ENCODE results near the gene SCUBE1.

Gene SCUBE1

GRCh38 chr22:43211941-43212433 lies 131.2 kb downstream of the SCUBE1 start:
- TF ChIP-seq CTCF (conservative IDR thresholded peaks at IDR 0.05; ENCODE audit: low read length) (no peak), EZH2phosphoT487 (IDR thresholded peaks at IDR 0.05; ENCODE audit: borderline replicate concordance) (no peak)
- H3K4me3 ChIP-seq (ENCODE audit: low read length, poor library complexity, severe bottlenecking) = no peak overlapping the region
- H3K9me3 ChIP-seq (ENCODE audit: insufficient read depth, low read depth, low read length) = no peaks in the 10 kb centered on the region
- H3F3A ChIP-seq (ENCODE audit: low read depth) = no peaks in the 10 kb centered on the region
- no peak overlapping the region for H3K4me2 ChIP-seq (ENCODE audit: low read depth, low read length, poor library complexity, severe bottlenecking)
- H2AFZ ChIP-seq (ENCODE audit: low read length) = no peak overlapping the region
- no peaks in the 10 kb centered on the region for H3K79me2 ChIP-seq (ENCODE audit: insufficient read depth, low read length)
- H3K9ac ChIP-seq (ENCODE audit: low read depth, low read length, poor library complexity, severe bottlenecking) = no peak overlapping the region
- no peaks in the 10 kb centered on the region for H3K4me1 ChIP-seq (ENCODE audit: insufficient read depth, low read length, poor library complexity, severe bottlenecking)
- no peaks in the 10 kb centered on the region for H3K36me3 ChIP-seq (ENCODE audit: insufficient read depth, low read length)
- H4K20me1 ChIP-seq (ENCODE audit: insufficient read depth, low read length, poor library complexity, severe bottlenecking) = no peaks in the 10 kb centered on the region
- no peaks in the 10 kb centered on the region for H3K27me3 ChIP-seq (ENCODE audit: insufficient read depth, low read length, poor library complexity, severe bottlenecking)
- no peaks in the 10 kb centered on the region for H3K9me2 ChIP-seq (replicated peaks; ENCODE audit: low read depth, low read length)

GRCh38 chr22:43210631-43211515 lies 132.3 kb downstream of the SCUBE1 start:
- Histone ChIP-seq H3K4me2 (ENCODE audit: low read depth, low read length, poor library complexity, severe bottlenecking) (no peak overlapping the region), H4K20me1 (ENCODE audit: insufficient read depth, low read length, poor library complexity, severe bottlenecking) (no peaks in the 10 kb centered on the region), H3K9me3 (ENCODE audit: insufficient read depth, low read depth, low read length) (no peaks in the 10 kb centered on the region), H3F3A (ENCODE audit: low read depth) (no peaks in the 10 kb centered on the region), H3K27me3 (ENCODE audit: insufficient read depth, low read length, poor library complexity, severe bottlenecking) (no peaks in the 10 kb centered on the region), H3K4me3 (ENCODE audit: low read length, poor library complexity, severe bottlenecking) (no peak overlapping the region), H3K79me2 (ENCODE audit: insufficient read depth, low read length) (no peaks in the 10 kb centered on the region), H3K9ac (ENCODE audit: low read depth, low read length, poor library complexity, severe bottlenecking) (no peak overlapping the region), H3K36me3 (ENCODE audit: insufficient read depth, low read length) (no peaks in the 10 kb centered on the region), H3K4me1 (ENCODE audit: insufficient read depth, low read length, poor library complexity, severe bottlenecking) (no peaks in the 10 kb centered on the region), H3K9me2 (replicated peaks; ENCODE audit: low read depth, low read length) (no peaks in the 10 kb centered on the region), H2AFZ (ENCODE audit: low read length) (no peak overlapping the region)
- TF ChIP-seq CTCF (conservative IDR thresholded peaks at IDR 0.05; ENCODE audit: low read length) = no peak
- no peak for TF ChIP-seq EZH2phosphoT487 (IDR thresholded peaks at IDR 0.05; ENCODE audit: borderline replicate concordance)

- Histone ChIP-seq H3K4me2 (ENCODE audit: low read depth, low read length, poor library complexity, severe bottlenecking) (no peak overlapping the region), H3K4me3 (ENCODE audit: low read length, poor library complexity, severe bottlenecking) (no peak overlapping the region), H3K9me3 (ENCODE audit: insufficient read depth, low read depth, low read length) (no peaks in the 10 kb centered on the region), H3F3A (ENCODE audit: low read depth) (no peaks in the 10 kb centered on the region), H3K79me2 (ENCODE audit: insufficient read depth, low read length) (no peaks in the 10 kb centered on the region), H3K36me3 (ENCODE audit: insufficient read depth, low read length) (no peaks in the 10 kb centered on the region), H3K4me1 (ENCODE audit: insufficient read depth, low read length, poor library complexity, severe bottlenecking) (no peaks in the 10 kb centered on the region), H2AFZ (ENCODE audit: low read length) (no peak overlapping the region), H4K20me1 (ENCODE audit: insufficient read depth, low read length, poor library complexity, severe bottlenecking) (no peaks in the 10 kb centered on the region), H3K9ac (ENCODE audit: low read depth, low read length, poor library complexity, severe bottlenecking) (no peak overlapping the region), H3K9me2 (replicated peaks; ENCODE audit: low read depth, low read length) (no peaks in the 10 kb centered on the region), H3K27me3 (ENCODE audit: insufficient read depth, low read length, poor library complexity, severe bottlenecking) (no peaks in the 10 kb centered on the region)
- TF ChIP-seq CTCF (conservative IDR thresholded peaks at IDR 0.05; ENCODE audit: low read length) = no peak
- TF ChIP-seq EZH2phosphoT487 (IDR thresholded peaks at IDR 0.05; ENCODE audit: borderline replicate concordance) = no peak
These were observed 133.2 kb downstream of the SCUBE1 start for GRCh38 chr22:43209971-43210370.

Measured in Loucy (cell line).